Activated gamma-delta T cell treated with Interleukin-2 at 50 U/mL for 16 hours (primary cell): Measurements from ENCODE around the gene C11orf52.
"Not testable (repeated sequence)": the region's sequence is repeated elsewhere in the genome, so short reads cannot be mapped to it uniquely, and the experiment has no call there.

Source experiments
- DNase-seq: peaks from one replicate; pipeline ENCODE4 v3.0.0-alpha.2; 2020

The C11orf52 gene

DNA sequence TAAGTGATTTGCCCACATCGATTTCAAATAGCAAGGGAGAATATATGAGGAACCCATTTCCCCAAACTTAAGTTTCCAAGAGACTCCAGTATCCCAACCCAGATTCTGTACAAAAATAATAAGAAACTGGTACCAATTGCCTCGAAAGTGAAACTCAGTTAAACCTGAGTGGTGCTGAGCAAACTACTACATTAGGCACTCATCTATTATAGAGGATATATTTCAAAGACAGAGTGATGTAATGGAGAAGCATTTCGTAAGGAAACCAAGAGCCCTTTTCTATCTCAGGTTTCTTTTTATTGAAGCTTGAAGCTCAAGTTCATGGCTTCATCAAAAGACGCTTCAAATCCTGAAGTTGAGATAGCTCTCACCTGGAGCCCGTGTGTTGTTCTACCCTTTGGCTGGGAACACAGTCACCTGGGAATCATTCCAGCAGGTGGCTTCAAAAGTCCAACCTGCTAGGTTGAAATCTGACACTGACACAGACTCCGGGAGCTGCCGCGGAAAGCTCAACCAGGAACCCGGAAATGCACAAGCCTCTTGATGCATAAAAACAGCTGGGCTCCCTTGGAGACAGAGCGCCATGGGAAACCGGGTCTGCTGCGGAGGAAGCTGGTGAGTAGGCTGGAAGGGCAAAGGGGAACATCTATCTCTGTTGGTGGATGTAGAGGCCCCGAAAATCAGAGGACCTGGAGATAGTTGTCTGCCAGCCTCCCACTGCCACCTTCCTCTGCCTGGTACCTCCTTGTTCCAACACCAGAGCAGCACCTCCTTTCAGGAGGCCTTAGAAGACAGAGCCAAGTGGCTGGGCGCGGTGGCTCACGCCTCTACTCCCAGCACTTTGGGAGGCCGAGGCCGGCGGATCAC is at the start of gene C11orf52:
Gene C11orf52, plus strand, starts transcription at position 524 of the 867 bp plus-strand sequence. Its CDS starts 60 bp downstream, at position 584.
- no peak for DNase-seq

- no peak for DNase-seq
Observed at GRCh38 chr11:111870113-111870512, 48.6 kb upstream of the C11orf52 start.

DNA sequence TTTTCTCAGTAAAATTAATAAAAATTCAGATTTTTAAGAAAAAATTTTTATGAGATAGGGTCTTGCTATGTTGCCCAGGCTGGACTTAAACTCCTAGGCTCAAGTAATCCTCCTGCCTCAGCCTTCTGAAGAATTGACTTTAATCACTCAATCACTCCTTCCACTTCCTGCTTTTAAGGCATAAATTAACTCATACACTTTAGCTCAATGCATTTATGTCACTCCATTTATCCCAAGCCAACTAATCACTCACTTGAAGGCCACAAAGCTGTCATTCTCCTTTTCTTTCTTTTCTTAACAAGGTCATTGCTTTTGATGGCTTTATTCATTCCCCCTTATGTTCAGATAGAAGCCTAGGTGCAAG is 48.2 kb upstream of the C11orf52 start:
- no peak for DNase-seq

DNA sequence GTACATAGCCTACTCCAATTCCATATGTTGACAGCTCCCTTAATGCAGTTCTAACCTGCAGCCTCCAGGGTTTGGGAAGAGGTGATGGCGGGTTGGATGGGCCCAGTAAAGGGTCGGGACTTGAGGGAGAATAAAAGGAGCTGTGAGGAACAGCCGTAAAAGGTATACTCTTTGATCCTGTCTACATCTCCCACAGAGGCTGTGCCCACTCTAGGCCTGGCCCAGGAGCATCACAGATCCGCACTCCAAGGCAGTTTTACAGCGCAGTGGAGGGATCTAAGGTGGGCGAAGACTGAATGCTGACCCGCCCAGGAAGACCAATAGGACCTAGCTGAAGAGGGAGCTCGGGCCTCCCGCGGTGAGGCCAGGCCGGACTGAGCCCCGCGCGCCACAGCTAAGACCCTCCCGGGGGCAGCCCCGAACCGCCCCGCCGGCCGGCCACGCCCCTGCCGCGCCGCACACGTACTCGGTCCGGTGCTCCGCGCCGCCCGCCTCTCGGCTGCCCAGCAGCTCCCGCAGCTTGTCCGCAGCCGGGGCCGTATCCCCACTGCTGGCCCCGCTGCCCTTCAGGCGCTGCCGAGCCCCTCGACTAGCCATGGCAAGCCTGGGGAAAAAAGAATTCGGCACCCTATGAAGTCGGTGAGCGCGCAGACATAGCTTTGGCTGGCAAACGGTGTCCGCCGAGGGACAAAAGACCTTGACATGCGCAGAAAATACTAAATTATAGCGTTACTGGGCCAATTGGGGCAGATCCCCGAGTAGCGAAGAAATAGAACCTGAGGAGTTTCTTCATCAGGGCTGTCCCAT is 47.6 kb upstream of the C11orf52 start, which contains the start of gene ALG9:
Gene ALG9, minus strand, starts transcription at position 696 of the 807 bp plus-strand sequence. Its CDS starts 99 bp downstream, at position 597.
- peak; percentile 93 for DNase-seq

DNA sequence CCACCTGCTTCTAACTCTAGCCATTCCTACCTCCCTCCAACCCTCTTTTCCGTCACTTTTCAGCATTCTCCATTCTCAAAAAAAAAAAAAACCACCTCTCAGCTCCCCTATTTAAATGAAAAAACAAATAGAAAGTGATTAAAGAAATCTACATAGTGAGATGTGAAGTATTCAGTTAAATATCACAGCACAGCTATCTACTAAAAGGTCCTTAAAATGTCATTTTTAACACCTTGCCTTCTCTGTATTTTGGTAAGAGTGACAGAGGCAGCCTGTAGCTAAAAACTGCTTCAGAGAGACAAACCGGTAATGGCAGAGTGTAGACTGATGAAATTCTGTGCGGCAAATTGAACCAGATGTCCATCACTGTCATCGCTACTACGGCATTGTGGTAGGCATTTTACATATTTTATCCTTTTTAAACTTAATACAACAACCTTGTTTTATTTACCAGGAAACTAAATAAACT is 47.0 kb upstream of the C11orf52 start:
- DNase-seq = no peak

DNA sequence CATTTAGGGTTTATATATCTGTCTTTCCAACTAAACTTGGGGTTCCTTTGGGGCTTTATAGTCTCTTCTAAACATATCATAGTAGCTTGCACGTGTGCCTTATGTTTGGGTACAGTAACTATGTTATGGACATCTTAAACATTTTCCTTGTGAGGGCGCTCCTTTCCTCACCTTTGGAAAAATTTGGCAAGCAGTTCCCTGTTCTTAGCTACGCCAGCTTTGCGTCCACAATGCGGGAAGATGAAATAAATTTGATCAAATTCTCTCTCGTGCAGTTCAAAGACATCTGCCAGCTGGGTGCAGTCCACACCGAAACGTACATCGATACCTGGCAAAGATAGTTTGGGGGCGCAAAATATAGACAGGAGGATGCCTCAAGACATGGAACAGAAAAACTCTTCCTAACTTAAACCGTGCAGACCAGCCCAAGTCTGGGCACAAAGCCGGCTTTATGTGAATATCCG is 40.3 kb upstream of the C11orf52 start:
- DNase-seq = no peak

DNA sequence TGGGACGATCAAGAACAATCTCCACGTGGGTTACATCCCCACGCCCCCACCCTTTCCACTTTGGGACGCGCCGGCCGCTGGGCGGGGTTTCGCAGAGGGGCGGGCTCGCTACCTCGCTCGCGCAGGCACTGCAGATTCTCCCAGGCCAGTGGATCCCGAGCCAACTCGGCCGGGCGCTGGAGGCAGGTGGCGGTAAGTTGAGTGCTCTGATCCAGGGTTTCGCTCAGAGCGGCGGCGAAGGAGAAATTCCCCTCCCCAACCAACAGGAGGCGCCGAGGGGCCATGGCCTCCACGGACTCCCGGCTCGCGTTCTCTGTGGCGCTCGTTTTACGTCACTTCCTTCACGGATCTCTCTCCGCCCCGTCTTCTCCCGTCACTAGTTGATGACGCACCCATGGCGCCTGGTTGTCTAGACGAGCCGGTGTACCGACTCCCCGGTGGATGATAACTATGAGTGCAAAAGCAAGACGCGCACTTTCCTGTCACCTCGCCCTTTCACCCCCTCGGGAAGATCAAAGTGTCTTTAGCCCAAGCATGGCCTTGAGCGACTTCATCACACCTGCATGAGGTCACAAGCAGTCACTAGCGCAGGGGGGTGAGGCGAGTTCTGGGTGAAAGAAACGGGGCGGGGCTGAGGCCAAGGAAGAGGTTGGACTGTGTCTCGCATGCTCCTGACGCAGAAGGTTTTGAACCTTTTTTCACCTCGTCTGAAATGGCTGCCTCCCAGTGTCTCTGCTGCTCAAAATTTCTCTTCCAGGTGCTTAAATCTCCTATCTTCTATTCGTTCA is 39.7 kb upstream of the C11orf52 start, which contains the start of the genes CFAP68 and FDXACB1:
Gene CFAP68, plus strand, starts transcription at position 693 of the 788 bp plus-strand sequence. Its CDS starts 20 bp downstream, at position 713.
Gene FDXACB1, minus strand, starts transcription at position 317 of the 788 bp plus-strand sequence. Its CDS starts 33 bp downstream, at position 284.
- peak; percentile 93 for DNase-seq

- no peak for DNase-seq
Observed at GRCh38 chr11:111879637-111879960, 39.1 kb upstream of the C11orf52 start.

DNA sequence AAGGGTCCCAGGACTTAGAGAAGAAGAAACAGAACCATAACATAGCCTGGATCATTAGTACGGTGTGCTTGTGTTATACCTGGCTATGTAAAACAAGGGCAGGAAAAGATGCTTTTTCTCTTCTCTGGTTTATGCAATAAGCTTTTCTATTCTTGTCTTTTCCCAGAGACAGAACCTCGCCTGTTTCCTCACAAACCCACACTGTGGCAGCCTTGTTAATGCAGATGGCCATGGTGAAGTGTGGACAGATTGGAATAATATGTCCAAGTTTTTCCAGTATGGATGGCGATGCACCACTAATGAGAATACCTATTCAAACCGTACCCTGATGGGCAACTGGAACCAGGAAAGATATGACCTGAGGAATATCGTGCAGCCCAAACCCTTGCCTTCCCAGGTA is 36.5 kb upstream of the C11orf52 start:
- no peak for DNase-seq

GRCh38 chr11:111885053-111885452 is 33.7 kb upstream of the C11orf52 start:
- not testable (repeated sequence) for DNase-seq

- DNase-seq = no peak
Observed at GRCh38 chr11:111886032-111886431, 32.7 kb upstream of the C11orf52 start.

DNA sequence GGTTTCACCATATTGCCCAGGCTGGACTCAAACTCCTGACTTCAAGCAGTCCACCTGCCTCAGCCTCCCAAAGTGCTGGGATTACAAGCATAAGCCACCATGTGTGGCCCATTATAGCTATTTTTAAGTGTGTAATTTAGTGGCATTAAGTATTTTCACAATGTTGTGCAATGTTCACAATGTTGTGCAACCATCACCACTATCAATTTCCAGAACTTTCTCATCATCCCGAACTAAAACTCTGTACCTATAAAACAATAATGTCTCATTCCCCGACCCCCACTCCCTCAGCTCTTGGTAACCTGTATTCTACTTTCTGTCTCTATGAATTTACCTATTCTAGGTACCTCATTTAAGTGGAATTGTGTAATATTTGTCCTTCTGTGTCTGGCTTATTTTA is 31.9 kb upstream of the C11orf52 start:
- no peak for DNase-seq

DNA sequence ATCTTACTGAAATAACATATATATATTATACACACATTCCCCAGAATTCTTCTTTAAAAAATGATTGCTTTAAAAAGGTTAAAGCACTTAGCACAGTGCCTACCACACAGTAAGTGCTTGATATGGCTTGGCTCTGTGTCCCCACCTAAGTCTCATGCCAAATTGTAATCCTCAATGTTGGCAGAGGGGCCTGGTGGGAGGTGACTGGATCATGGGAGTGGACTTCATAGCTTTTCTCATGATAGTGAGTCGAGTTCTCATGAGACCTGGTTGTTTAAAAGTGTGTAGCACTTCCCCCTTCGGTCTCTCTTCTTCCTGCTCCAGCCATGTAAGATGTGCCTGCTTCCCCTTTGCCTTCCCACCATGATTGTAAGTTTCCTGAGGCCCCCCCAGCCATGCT is 13.3 kb upstream of the C11orf52 start:
- no peak for DNase-seq

DNA sequence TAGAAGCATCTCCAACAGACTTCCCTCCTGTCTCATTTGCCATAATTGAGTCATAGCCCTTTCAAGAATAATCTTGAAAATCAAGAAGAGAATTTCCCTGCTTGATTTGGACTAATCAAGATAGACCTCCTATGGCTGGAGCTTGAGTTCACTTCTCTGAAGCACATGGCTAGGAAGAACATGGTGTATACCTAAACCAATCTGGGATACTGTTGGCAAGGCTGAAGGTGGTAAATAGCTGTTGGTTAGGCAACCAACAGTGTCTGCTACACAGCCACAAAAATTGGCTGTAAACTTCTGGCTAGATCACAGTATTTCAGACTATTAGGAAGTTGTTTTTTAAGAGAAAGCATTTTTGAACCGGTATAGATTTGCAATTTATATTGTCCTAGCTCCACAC is 12.0 kb upstream of the C11orf52 start:
- no peak for DNase-seq

- DNase-seq = no peak
Observed at GRCh38 chr11:111908639-111909305, 9.9 kb upstream of the C11orf52 start.

- no peak for DNase-seq
Observed at GRCh38 chr11:111909378-111909777, 9.3 kb upstream of the C11orf52 start.

DNA sequence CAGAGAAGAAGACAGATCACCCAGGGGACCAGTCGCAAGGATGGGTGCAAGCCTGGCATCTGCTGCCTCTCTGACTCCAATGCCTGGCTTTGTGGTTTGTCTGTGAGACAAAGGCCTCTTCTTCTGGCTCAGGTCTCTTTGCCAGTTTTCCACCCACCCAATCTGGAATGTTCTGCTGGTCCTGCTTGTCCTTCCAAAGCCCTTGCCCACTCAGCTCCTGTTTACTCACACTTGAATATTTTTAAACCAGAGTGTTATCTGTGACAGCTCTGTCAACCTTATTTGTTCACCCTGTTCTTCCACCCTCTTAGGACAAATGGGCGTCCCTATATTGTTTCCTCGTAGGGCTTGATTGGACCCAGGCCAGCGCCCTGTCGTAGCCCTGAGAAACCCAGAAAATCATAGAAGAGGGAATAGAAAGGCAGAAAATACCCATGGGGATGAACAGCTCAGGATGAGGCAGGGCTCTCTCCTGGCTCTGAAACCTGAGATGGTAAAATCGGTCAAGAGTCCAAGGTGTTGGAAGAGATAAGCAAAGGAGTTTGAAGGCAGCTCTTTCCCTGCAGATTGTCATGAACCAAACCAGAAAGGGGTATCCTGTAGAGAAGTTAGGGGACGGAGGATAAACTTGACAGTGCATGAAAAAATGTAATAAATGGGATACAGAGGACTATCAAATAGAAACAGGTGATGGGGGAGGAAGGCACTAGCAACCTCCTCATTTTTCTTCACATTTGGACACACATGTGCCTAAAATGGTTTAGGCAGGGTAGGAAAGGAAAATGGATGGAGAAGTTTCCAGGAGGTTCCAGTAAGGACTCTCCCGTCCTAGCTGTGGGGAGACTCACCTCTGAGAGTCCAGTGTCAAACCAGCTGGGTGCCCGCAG is 7.8 kb upstream of the C11orf52 start:
- no peak for DNase-seq

DNA sequence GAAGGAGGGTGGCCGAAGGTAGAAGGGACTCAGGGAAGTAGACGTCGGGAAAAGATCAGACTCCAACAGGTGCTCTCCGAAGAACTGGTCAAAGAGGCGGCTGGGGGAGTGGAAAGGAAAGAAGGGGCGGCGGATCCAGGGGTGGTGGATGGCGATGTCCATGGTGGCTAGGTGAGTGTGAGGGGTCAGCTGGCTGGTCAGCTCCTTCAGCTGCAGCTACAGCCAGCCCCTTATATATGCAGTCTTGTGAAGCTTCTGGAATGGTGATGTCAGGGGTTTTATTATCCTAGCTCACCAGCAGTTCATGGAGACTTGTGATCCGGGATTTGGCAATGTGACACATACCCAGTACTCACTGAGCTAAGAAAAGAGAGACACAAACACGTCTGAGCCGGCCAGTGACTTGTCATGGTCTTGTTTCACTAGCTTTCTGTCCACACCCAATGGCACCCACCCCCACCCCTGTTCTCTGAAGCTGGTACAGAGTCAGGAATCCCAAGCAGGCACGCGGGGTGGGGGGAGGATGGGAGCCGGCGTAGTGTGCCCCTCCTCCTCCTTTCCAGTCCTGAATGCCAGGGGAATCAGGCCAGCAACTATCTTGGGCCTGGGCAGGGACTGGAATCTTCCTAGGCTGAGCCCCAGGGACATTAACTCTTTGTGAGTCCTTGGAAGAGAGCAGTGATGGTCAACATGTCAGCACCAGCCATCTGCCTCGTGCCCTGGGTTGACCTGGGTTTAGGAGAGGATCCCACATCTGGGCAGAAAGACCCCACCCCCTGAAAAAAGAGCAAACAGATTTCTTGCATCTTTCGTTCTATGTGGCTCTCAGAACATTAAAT is 6.9 kb upstream of the C11orf52 start, which contains the start of gene CRYAB:
Gene CRYAB, minus strand, starts transcription at position 208 of the 839 bp plus-strand sequence. Its CDS starts 46 bp downstream, at position 162.
- DNase-seq = no peak

GRCh38 chr11:111912535-111912934 is 6.2 kb upstream of the C11orf52 start, which contains the start of gene HSPB2:
TSS of gene HSPB2 (plus strand) at chr11:111912734. CDS start at chr11:111912830, 96 bp downstream.
- DNase-seq = no peak
